Measurements from ENCODE around the gene PRRT4.
A peak's percentile ranks its signal among the peaks of the same experiment; 100 is the strongest.

PRRT4 gene

GRCh38 chr7:128390871-128391565 is 29.5 kb upstream of the PRRT4 start:
- Histone ChIP-seq H3K4me3 (ENCODE audit: low read length) (no peak overlapping the region), H2AFZ (ENCODE audit: low read depth, low read length) (no peak overlapping the region), H3K9me3 (ENCODE audit: low read length) (no peaks in the 10 kb centered on the region), H3K27me3 (ENCODE audit: insufficient read depth, low read length) (no peaks in the 10 kb centered on the region), H3K36me3 (ENCODE audit: insufficient read depth, low read length) (peaks cover 10% of the 10 kb centered on the region), H3K4me1 (ENCODE audit: insufficient read depth, low read length) (peaks cover 26% of the 10 kb centered on the region)

DNA sequence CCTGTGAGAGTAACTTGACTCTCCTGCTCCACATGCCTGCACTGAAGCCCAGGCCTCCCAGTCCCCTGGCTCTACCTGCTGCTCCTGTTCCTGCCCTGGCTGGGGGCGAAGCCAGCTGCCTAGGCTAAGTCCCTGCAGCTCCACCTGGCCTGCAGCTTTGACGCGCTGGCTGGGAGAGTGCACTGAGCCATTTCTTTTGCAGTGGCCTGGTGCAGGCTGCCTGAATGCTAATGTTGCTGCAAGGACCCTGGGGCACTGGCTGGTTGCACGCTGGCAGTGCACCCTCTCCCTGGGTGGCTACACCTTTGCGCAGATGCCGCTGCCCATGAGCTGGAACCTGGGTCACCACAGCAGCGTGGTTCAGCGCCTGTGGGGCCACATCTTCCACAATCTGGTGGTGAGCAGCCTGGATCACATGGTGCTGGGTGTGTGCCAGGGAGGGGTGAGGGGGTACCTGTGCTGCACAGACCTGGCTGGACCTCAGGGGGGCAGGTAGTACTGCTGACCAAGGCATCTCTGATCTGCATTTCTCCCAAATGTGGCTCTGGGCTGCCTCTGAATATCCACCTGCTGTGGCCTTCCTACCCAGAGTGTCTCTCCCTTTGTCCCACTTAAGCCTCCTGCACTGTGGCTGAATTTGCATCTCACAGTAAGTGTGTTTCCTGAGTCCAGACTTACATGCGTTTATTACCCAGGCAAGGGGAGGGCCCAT is 28.3 kb upstream of the PRRT4 start:
- Histone ChIP-seq H3K4me1 (ENCODE audit: insufficient read depth, low read length) (peaks cover 26% of the 10 kb centered on the region), H3K27me3 (ENCODE audit: insufficient read depth, low read length) (no peaks in the 10 kb centered on the region), H3K4me3 (ENCODE audit: low read length) (no peak overlapping the region), H3K9me3 (ENCODE audit: low read length) (no peaks in the 10 kb centered on the region), H2AFZ (ENCODE audit: low read depth, low read length) (no peak overlapping the region), H3K36me3 (ENCODE audit: insufficient read depth, low read length) (peaks cover 6% of the 10 kb centered on the region)

DNA sequence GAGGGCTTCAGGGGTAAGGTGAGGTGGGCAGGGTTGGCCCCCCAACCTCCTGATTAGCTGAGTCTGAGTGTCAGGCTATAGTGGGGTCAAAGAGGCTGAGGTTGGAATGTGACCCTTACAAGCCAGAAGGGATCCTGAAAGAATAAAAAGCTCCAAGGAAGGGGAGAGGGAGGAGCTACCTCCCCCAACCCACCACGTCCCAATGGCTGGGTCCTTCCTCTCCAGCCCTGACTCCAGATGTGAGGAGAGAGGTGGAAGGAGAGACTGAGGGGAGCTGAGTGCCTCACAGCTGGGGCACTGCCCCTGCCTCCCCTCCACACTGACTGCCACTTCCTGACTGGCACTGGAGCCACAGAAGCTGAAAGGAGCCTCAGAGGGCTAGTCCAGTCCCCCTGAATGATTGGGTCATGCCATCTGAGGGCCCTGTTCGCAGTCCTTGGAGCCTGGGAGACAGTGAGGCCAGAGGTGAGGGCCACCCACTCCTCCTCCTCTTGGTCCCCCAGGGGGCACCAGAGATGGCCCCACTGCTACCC is 27.7 kb upstream of the PRRT4 start:
- Histone ChIP-seq H3K36me3 (ENCODE audit: insufficient read depth, low read length) (peaks cover 6% of the 10 kb centered on the region), H3K27me3 (ENCODE audit: insufficient read depth, low read length) (no peaks in the 10 kb centered on the region), H3K4me1 (ENCODE audit: insufficient read depth, low read length) (peaks cover 26% of the 10 kb centered on the region), H3K9me3 (ENCODE audit: low read length) (no peaks in the 10 kb centered on the region), H3K4me3 (ENCODE audit: low read length) (no peak overlapping the region), H2AFZ (ENCODE audit: low read depth, low read length) (no peak overlapping the region)

- H2AFZ ChIP-seq (ENCODE audit: low read depth, low read length) = no peak overlapping the region
- peaks cover 26% of the 10 kb centered on the region for H3K4me1 ChIP-seq (ENCODE audit: insufficient read depth, low read length)
- no peak overlapping the region for H3K4me3 ChIP-seq (ENCODE audit: low read length)
- H3K36me3 ChIP-seq (ENCODE audit: insufficient read depth, low read length) = no peaks in the 10 kb centered on the region
- H3K9me3 ChIP-seq (ENCODE audit: low read length) = no peaks in the 10 kb centered on the region
- H3K27me3 ChIP-seq (ENCODE audit: insufficient read depth, low read length) = peaks cover under 1% of the 10 kb centered on the region
These were observed 26.6 kb upstream of the PRRT4 start for GRCh38 chr7:128388145-128388485.

DNA sequence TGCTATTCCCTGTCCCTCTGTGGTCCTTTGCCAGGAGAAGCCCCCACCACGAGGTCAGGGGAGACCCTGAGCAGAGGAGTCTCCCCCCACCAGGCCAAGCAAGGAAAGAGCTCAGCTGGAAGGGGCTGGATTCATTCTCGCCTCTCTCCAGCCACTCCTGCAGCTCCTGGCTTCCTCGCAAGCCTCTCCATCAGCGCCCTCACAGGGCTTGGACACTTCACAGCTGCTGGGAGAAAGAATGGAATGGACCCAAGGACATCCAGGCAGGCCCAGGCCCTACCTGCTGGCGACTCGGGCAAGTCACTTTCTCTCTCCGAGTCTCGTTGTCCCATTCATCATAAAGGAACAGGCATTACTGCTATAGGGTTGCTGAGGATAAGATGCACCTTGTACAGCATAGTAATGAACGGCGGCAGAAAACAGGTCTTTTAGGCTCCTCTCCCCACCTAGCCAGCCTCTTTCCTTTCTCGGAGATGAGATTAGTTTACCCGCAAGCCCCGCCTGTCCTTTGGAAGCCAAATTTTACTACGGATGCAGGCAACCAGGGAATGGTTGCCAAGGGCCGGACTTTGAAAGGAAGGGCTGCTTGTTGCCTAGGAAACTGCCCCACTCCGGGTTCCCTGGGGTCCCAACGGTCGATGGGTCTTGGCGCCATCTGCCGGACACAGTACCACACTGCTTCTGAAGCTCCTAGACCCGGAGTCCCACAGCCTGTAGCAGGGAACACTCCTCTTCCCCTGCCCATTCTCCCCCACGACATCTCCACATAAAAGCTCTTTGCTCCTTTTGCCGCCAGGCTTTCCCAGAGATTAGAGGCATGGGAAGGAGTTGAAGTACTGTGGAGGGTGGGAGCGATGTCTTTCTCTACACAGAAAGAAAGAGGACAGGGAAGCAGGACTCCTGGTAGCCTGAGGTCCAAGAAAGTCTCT is 26.0 kb upstream of the PRRT4 start:
- Histone ChIP-seq H3K4me1 (ENCODE audit: insufficient read depth, low read length) (peaks cover 26% of the 10 kb centered on the region), H3K27me3 (ENCODE audit: insufficient read depth, low read length) (peaks cover 2% of the 10 kb centered on the region)

DNA sequence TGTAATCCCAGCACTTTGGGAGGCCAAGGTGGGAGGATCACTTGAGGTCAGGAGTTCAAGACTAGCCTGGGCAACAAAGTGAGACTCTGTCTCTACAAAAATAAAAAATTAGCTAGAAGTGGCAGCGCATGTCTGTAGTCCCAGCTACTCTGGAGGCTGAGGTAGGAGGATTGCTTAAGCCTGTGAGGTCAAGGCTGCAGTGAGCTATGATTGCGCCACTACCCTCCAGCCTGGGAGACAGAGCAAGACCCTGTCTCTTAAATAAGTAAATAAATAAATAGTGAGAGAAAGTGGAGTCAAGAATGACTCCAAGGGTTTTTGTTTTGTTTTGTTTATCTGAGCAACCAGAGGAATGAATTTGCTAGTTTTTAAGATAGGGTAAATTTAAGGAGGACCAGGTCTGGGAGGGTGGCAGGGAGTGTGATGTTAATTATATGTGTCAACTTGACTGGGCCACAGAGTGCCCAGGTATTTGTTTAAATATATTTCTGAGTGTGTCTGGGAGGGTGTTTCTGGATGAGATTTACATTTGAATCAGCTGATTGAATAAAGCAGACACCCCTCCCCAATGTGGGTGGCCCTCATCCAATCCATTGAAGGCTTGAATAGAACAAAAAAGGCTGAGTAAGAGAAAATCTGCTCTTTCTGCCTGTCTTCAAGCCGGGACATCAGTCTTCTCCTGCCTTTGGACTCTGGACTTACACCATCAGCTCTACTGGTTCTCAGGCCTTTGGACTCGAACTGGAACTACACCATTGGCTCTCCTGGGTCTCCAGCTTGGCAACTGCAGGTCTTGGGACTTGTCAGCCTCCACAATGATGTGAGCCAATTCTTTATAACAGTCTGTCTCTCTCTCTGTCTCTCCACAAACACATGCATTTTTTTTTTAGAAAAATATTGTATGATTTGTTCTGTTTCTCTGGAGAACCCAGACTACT is 24.8 kb upstream of the PRRT4 start:
- Histone ChIP-seq H3K4me3 (ENCODE audit: low read length) (no peak overlapping the region), H2AFZ (ENCODE audit: low read depth, low read length) (no peak overlapping the region), H3K27me3 (ENCODE audit: insufficient read depth, low read length) (peaks cover 2% of the 10 kb centered on the region), H3K4me1 (ENCODE audit: insufficient read depth, low read length) (peaks cover 26% of the 10 kb centered on the region), H3K36me3 (ENCODE audit: insufficient read depth, low read length) (no peaks in the 10 kb centered on the region), H3K9me3 (ENCODE audit: low read length) (no peaks in the 10 kb centered on the region)

More for the DNA sequence above, 26.0 kb upstream of the PRRT4 start:
- H3K36me3 ChIP-seq (ENCODE audit: insufficient read depth, low read length) = no peaks in the 10 kb centered on the region
- H3K9me3 ChIP-seq (ENCODE audit: low read length) = no peaks in the 10 kb centered on the region
- H3K4me3 ChIP-seq (ENCODE audit: low read length) = no peak overlapping the region
- H2AFZ ChIP-seq (ENCODE audit: low read depth, low read length) = peak overlapping the region; percentile 29

DNA sequence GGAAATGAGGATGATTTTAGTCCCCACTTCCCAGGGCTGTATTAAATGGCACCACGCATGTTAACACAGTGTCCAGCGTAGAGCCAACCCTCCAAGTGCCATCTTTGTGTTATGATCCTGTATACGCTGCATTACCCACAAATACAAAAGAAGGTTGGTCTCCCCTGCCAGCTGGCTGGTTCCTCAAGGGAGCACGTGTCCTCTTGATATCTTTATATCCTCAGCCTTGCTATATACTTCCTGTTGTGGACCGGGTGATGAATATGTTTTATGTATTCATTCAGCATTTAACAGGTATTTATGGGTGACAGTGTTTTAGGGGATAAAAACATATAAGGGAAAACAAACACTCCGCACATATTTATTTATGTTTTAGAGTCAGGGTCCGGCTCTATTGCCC is 23.2 kb upstream of the PRRT4 start:
- H3K4me3 ChIP-seq (ENCODE audit: low read length) = no peak overlapping the region
- H3K36me3 ChIP-seq (ENCODE audit: insufficient read depth, low read length) = no peaks in the 10 kb centered on the region
- H3K4me1 ChIP-seq (ENCODE audit: insufficient read depth, low read length) = peaks cover 35% of the 10 kb centered on the region
- H3K27me3 ChIP-seq (ENCODE audit: insufficient read depth, low read length) = peaks cover 2% of the 10 kb centered on the region
- no peaks in the 10 kb centered on the region for H3K9me3 ChIP-seq (ENCODE audit: low read length)
- no peak overlapping the region for H2AFZ ChIP-seq (ENCODE audit: low read depth, low read length)

GRCh38 chr7:128383776-128384175 is 22.3 kb upstream of the PRRT4 start:
- Histone ChIP-seq H3K4me1 (ENCODE audit: insufficient read depth, low read length) (peaks cover 26% of the 10 kb centered on the region), H3K36me3 (ENCODE audit: insufficient read depth, low read length) (no peaks in the 10 kb centered on the region), H3K9me3 (ENCODE audit: low read length) (no peaks in the 10 kb centered on the region), H2AFZ (ENCODE audit: low read depth, low read length) (no peak overlapping the region), H3K27me3 (ENCODE audit: insufficient read depth, low read length) (peaks cover 2% of the 10 kb centered on the region), H3K4me3 (ENCODE audit: low read length) (no peak overlapping the region)

DNA sequence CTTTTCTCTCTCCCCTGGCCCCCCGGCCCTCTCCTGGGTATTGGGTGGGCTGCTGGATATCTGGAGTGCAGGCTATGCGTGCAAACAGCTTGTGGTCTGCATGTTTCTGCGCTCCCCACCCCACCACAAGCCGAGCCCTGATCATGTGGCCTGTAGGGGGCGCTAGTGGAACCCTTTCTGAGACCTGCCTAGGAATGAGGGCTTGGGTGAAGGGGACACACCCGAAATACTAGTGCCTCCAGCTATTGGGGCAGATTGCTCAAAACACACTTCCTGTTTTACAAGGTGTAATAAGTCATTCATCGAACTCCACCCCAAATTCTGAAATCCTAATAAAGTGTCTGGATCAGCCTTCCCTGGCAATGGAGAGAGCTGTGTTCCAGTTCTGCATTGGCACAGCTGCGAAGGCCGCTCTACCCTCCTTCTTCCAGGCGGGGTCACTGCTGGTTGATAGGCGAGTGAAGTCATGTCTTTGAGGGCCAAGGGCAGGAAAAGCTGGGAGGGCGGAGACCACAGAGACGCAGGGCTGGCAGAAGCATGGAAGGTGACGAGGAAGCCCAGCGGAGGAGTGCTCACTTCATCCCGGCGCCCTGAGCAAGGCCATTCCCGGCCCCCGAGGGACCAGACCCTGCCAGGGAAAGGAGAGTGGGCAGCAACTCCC is 19.8 kb upstream of the PRRT4 start:
- peaks cover 2% of the 10 kb centered on the region for H3K27me3 ChIP-seq (ENCODE audit: insufficient read depth, low read length)
- H3K36me3 ChIP-seq (ENCODE audit: insufficient read depth, low read length) = no peaks in the 10 kb centered on the region
- no peak overlapping the region for H3K4me3 ChIP-seq (ENCODE audit: low read length)
- no peak overlapping the region for H2AFZ ChIP-seq (ENCODE audit: low read depth, low read length)
- peaks cover 10% of the 10 kb centered on the region for H3K4me1 ChIP-seq (ENCODE audit: insufficient read depth, low read length)
- no peaks in the 10 kb centered on the region for H3K9me3 ChIP-seq (ENCODE audit: low read length)

DNA sequence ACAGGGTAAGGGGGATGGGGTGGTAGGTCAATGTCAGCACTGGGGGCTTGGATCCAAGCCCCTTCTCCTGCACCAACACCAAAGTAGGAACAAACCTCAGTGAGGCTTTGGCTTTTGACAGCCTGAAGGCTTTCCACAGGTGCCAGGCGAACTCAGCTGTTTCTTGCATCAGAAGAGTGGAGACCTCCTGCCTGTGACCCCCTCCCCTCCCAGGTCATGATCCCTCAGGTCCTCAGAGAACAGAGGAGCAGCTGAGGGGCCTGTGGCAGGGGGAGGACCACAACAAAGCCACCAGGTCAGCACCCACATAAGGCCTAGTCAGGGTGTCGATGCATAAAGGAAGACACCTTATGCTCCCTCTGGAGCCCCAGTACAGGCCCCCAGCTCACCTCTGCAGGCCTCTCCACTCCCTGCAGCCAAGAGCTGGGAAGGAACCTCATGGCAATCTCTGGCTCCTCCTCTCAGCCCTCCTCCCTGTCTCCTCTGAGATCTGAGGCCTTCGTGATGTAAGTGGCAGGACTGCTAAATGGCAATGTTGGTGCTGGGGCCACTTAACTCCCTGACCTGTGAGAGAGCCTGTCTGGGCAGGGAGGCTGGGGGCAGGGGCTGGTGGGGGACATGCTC is 19.1 kb upstream of the PRRT4 start:
- H3K4me1 ChIP-seq (ENCODE audit: insufficient read depth, low read length) = peaks cover 10% of the 10 kb centered on the region
- no peak overlapping the region for H2AFZ ChIP-seq (ENCODE audit: low read depth, low read length)
- no peak overlapping the region for H3K4me3 ChIP-seq (ENCODE audit: low read length)
- peaks cover 2% of the 10 kb centered on the region for H3K27me3 ChIP-seq (ENCODE audit: insufficient read depth, low read length)
- H3K9me3 ChIP-seq (ENCODE audit: low read length) = no peaks in the 10 kb centered on the region
- H3K36me3 ChIP-seq (ENCODE audit: insufficient read depth, low read length) = no peaks in the 10 kb centered on the region

DNA sequence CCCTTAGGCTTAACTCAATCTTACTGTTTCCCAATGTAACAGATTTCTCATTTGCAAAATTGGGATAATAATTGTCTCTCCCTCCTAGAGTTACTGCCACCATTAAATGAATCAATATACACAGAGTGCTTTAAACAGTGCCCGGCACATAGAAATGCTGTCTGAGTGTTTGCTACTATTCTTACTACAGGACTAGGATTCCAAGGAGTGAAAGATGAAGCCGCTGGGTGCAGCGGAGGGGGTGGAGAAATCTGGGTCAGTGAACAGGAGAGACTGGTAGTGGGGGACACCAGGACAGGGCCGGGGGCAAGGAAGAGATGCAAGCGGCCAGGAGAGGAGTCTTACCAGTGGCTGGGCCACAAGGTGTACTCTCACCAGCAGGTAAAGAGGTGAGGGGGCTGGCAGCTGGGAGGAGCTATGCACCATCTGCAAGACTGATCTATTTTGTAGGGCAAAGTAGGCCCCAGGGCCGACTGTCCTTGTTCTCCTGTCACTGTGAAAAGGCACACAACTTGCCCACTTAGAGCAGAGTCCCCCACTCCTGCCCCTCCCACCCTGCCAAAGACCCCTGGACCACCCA is 18.5 kb upstream of the PRRT4 start:
- Histone ChIP-seq H3K4me3 (ENCODE audit: low read length) (no peak overlapping the region), H3K36me3 (ENCODE audit: insufficient read depth, low read length) (no peaks in the 10 kb centered on the region), H2AFZ (ENCODE audit: low read depth, low read length) (no peak overlapping the region), H3K27me3 (ENCODE audit: insufficient read depth, low read length) (peaks cover 2% of the 10 kb centered on the region), H3K9me3 (ENCODE audit: low read length) (no peaks in the 10 kb centered on the region), H3K4me1 (ENCODE audit: insufficient read depth, low read length) (peaks cover 10% of the 10 kb centered on the region)

Data from neuron (in vitro differentiated cells).